IMR-90 (cell line): Measurements from ENCODE around the gene PIRT. TPM values are rescaled to one million over a fixed set of nuclear protein-coding genes. Genes with fewer than 3 reads are reported as not detected.

Experiments
- ATAC-seq: fragments of 200-7000 bp; cut with Tn5 transposase; 2 replicates; pipeline ENCODE4 v1.9.1; 2020; ENCODE audit warnings: low read depth, mild to moderate bottlenecking, moderate library complexity
- BruUV-seq: library from RNA; stranded (reverse); fragments of 400-500 nt; replicated peaks from 2 replicates; lab custom pipeline; 2021; lab: Mats Ljungman, UMichigan
- CTCF ChIA-PET: fragments of 300-600 bp; formaldehyde crosslinking; extraction: SDS; loops from one replicate; lab custom pipeline; 2021; ENCODE audit warnings: antibody characterized with exemption; lab: Yijun Ruan, JAX
- POLR2A ChIA-PET: fragments of 300-600 bp; sonication (Branson Sonifier 250); formaldehyde crosslinking; loops from one replicate; lab custom pipeline; 2022; ENCODE audit warnings: antibody characterized with exemption; ENCODE audit not compliant: unreplicated experiment; lab: Charles Lee
- DNase-seq: peaks from one replicate; pipeline ENCODE4 v3.0.0; 2013
- H2AFZ ChIP-seq: replicated peaks from 2 replicates; pipeline ENCODE3; 2013; ENCODE audit warnings: low read length, mild to moderate bottlenecking; ENCODE audit not compliant: poor library complexity
- H2AK5ac ChIP-seq: 2 replicates; pipeline ENCODE4 v1.6.1; 2013; ENCODE audit warnings: low read depth, low read length, inconsistent platforms
- H2AK9ac ChIP-seq: replicated peaks from 2 replicates; pipeline ENCODE3; 2013; ENCODE audit warnings: mild to moderate bottlenecking, low read depth, low read length, moderate library complexity; ENCODE audit not compliant: poor library complexity
- H2BK120ac ChIP-seq: 2 replicates; pipeline ENCODE4 v1.6.1; 2013; ENCODE audit warnings: low read depth, low read length, inconsistent platforms
- H2BK15ac ChIP-seq: 3 replicates; pipeline ENCODE4 v1.6.1; 2013; ENCODE audit warnings: low read depth, low read length, inconsistent platforms
- H2BK20ac ChIP-seq: 2 replicates; pipeline ENCODE4 v1.6.1; 2013; ENCODE audit warnings: low read depth, mild to moderate bottlenecking, inconsistent platforms, low read length, moderate library complexity
- H2BK5ac ChIP-seq: 2 replicates; pipeline ENCODE4 v1.6.1; 2013; ENCODE audit warnings: mild to moderate bottlenecking, low read depth, low read length, inconsistent platforms; ENCODE audit not compliant: poor library complexity, severe bottlenecking
- H3K14ac ChIP-seq: replicated peaks from 2 replicates; pipeline ENCODE4 v1.6.1; 2013; ENCODE audit warnings: low read depth, low read length, inconsistent platforms
- H3K18ac ChIP-seq: 2 replicates; pipeline ENCODE4 v1.6.1; 2013; ENCODE audit warnings: low read depth, low read length, control low read depth
- H3K23ac ChIP-seq: 2 replicates; pipeline ENCODE4 v1.6.1; 2013; ENCODE audit warnings: low read depth, low read length, inconsistent platforms
- H3K27ac ChIP-seq: 2 replicates; pipeline ENCODE4 v1.5.1; 2013; ENCODE audit warnings: mild to moderate bottlenecking, control low read depth, low read length; ENCODE audit not compliant: insufficient read depth
- H3K27me3 ChIP-seq: 2 replicates; pipeline ENCODE4 v1.6.1; 2013; ENCODE audit warnings: low read length; ENCODE audit not compliant: control insufficient read depth, insufficient read depth
- H3K36me3 ChIP-seq: 2 replicates; pipeline ENCODE4 v1.6.1; 2013; ENCODE audit warnings: low read length, mixed read lengths; ENCODE audit not compliant: control insufficient read depth, insufficient read depth
- H3K4ac ChIP-seq: 2 replicates; pipeline ENCODE4 v1.6.1; 2013; ENCODE audit warnings: low read depth, low read length, inconsistent platforms
- H3K4me1 ChIP-seq: 2 replicates; pipeline ENCODE4 v1.6.1; 2013; ENCODE audit warnings: low read length, mixed read lengths; ENCODE audit not compliant: control insufficient read depth, insufficient read depth
- H3K4me2 ChIP-seq: 2 replicates; pipeline ENCODE4 v1.6.1; 2013; ENCODE audit warnings: low read depth, mild to moderate bottlenecking, control low read depth, low read length, moderate library complexity
- H3K4me3 ChIP-seq: 2 replicates; pipeline ENCODE4 v1.5.1; 2013; ENCODE audit warnings: low read depth, mild to moderate bottlenecking, control low read depth, low read length, moderate library complexity; ENCODE audit not compliant: insufficient read depth
- H3K56ac ChIP-seq: 2 replicates; pipeline ENCODE4 v1.6.1; 2013; ENCODE audit warnings: low read length, inconsistent platforms; ENCODE audit not compliant: insufficient read depth; ENCODE audit errors: extremely low read depth
- H3K79me1 ChIP-seq, 2 experiments: 2 replicates each; pipeline ENCODE4 v1.6.1; 2013; ENCODE audit warnings: low read length in 2 of 2, inconsistent platforms in 1 of 2, low read depth in 1 of 2
- H3K9ac ChIP-seq: 2 replicates; pipeline ENCODE4 v1.6.1; 2013; ENCODE audit warnings: low read depth, low read length, control low read depth
- H3K9me1 ChIP-seq: 2 replicates; pipeline ENCODE4 v1.6.1; 2013; ENCODE audit warnings: low read length, inconsistent platforms; ENCODE audit not compliant: insufficient read depth
- H3K9me3 ChIP-seq: 2 replicates; pipeline ENCODE4 v1.6.1; 2013; ENCODE audit warnings: low read length; ENCODE audit not compliant: control insufficient read depth, insufficient read depth
- H4K20me1 ChIP-seq: 2 replicates; pipeline ENCODE4 v1.6.1; 2013; ENCODE audit warnings: low read length, inconsistent platforms; ENCODE audit not compliant: insufficient read depth
- H4K5ac ChIP-seq: 2 replicates; pipeline ENCODE4 v1.6.1; 2013; ENCODE audit warnings: mild to moderate bottlenecking, low read depth, low read length, control low read depth
- H4K8ac ChIP-seq, 2 experiments: 2 replicates each; pipeline ENCODE4 v1.6.1; 2013; ENCODE audit warnings: low read depth in 2 of 2, low read length in 2 of 2, control low read depth in 1 of 2, inconsistent platforms in 1 of 2
- H4K91ac ChIP-seq: 2 replicates; pipeline ENCODE4 v1.6.1; 2013; ENCODE audit warnings: low read depth, low read length, inconsistent platforms; ENCODE audit not compliant: insufficient read depth
- BHLHE40 ChIP-seq: fragments of 150-350 bp; IDR thresholded peaks from 2 replicates; pipeline ENCODE4 v1.6.1; 2016; ENCODE audit warnings: mild to moderate bottlenecking, low read depth, low read length
- CHD1 ChIP-seq: IDR thresholded peaks from 2 replicates; pipeline ENCODE4 v1.6.1; 2012; ENCODE audit warnings: low read depth, low read length, improper control_type of control experiment
- CTCF ChIP-seq: conservative IDR thresholded peaks from 2 replicates; pipeline ENCODE4 v1.5.1; 2012; ENCODE audit warnings: mild to moderate bottlenecking, low read depth, low read length, improper control_type of control experiment
- FOS ChIP-seq: fragments of 150-350 bp; IDR thresholded peaks from 2 replicates; pipeline ENCODE4 v1.6.1; 2016; ENCODE audit warnings: low read depth, low read length
- MXI1 ChIP-seq: IDR thresholded peaks from 2 replicates; pipeline ENCODE4 v1.6.1; 2012; ENCODE audit warnings: low read depth, mild to moderate bottlenecking, low read length, moderate library complexity, borderline replicate concordance
- NFE2L2 ChIP-seq: fragments of 150-350 bp; IDR thresholded peaks from 2 replicates; pipeline ENCODE4 v1.6.1; 2016; ENCODE audit warnings: low read depth, mild to moderate bottlenecking, low read length
- POLR2A ChIP-seq: IDR thresholded peaks from 2 replicates; pipeline ENCODE4 v1.6.1; 2012; ENCODE audit warnings: mild to moderate bottlenecking, low read depth, low read length
- RAD21 ChIP-seq: IDR thresholded peaks from 2 replicates; pipeline ENCODE4 v1.6.1; 2012; ENCODE audit warnings: low read length, improper control_type of control experiment
- RCOR1 ChIP-seq: IDR thresholded peaks from 2 replicates; pipeline ENCODE4 v1.6.1; 2012; ENCODE audit warnings: mild to moderate bottlenecking, low read length, improper control_type of control experiment; ENCODE audit not compliant: insufficient replicate concordance
- USF2 ChIP-seq: fragments of 150-350 bp; IDR thresholded peaks from 2 replicates; pipeline ENCODE4 v1.6.1; 2017; ENCODE audit warnings: mild to moderate bottlenecking, antibody characterized with exemption, low read length, low read depth
- WGBS, 2 experiments: methylation state at CpG; one replicate each; pipeline versions ENCODE4 v1.1.5 to v1.1.7; 2013; ENCODE audit warnings: missing lambda C conversion rate in 2 of 2; ENCODE audit not compliant: insufficient read length in 1 of 2; ENCODE audit errors: extremely low coverage in 2 of 2; 5-methylcytosine and 5-hydroxymethylcytosine counted together
- dilution Hi-C: fragments of 300-500 bp; cut with HindIII; formaldehyde crosslinking; loops from one replicate; pipeline ENCODE4 v1.14.3; 2018; ENCODE audit warnings: low sequenced_read_pairs; ENCODE audit not compliant: unreplicated experiment
- in situ Hi-C: fragments of 300-500 bp; cut with MboI; formaldehyde crosslinking; loops from 3 replicates; pipeline ENCODE4 v1.14.3; 2019; ENCODE audit warnings: low sequenced_read_pairs, inconsistent platforms, mixed read lengths
- intact Hi-C: fragments of 100-400 bp; cut with micrococcal nuclease; formaldehyde crosslinking; loops from 2 replicates; pipeline ENCODE4 v1.10.0; 2022
- polyA plus RNA-seq, 3 experiments: library from polyadenylated mRNA; depleted of rRNA; stranded (reverse); fragments of >200 nt; gene quantifications; 2 replicates each; pipeline ENCODE4 v1.2.3, GENCODE V29; 2012; ENCODE audit warnings: low replicate concordance in 1 of 3
- total RNA-seq: library from RNA; depleted of rRNA; stranded (reverse); fragments of >200 nt; gene quantifications from 2 replicates; pipeline ENCODE4 v1.2.3, GENCODE V29; 2012

Gene PIRT
- total and polyA plus RNA-seq, 2 of the 4 experiments (the other 2 are of a cell fraction): not detected

- intact Hi-C loops (no loop called here), dilution Hi-C loops (no loop called here), in situ Hi-C loops (no loop called here)
- Histone ChIP-seq H2BK15ac (no peak overlapping the region), H4K91ac (no peak overlapping the region), H3K9ac (no peak overlapping the region), H2AK9ac (no peak overlapping the region), H3K18ac (no peak overlapping the region), H3K9me3 (no peaks in the 10 kb centered on the region), H3K27ac (no peak overlapping the region), H2BK120ac (no peak overlapping the region), H4K20me1 (no peaks in the 10 kb centered on the region), H2BK5ac (no peak overlapping the region), H4K5ac (no peak overlapping the region), H3K23ac (no peak overlapping the region), H3K14ac (no peak overlapping the region), H3K4me1 (no peaks in the 10 kb centered on the region), H3K9me1 (no peaks in the 10 kb centered on the region), H2AK5ac (no peak overlapping the region), H3K36me3 (no peaks in the 10 kb centered on the region), H3K4ac (no peak overlapping the region), H3K56ac (no peak overlapping the region), H3K79me1 (no peaks in the 10 kb centered on the region), H3K27me3 (no peaks in the 10 kb centered on the region), H3K4me2 (no peak overlapping the region), H2BK20ac (no peak overlapping the region), H4K8ac (no peak overlapping the region), H2AFZ (no peak overlapping the region), H3K4me3 (no peak overlapping the region)
- no TSS peak for BruUV-seq
- ATAC-seq: no peak
- TF ChIP-seq RAD21 (no peak), MXI1 (no peak), RCOR1 (no peak), POLR2A (no peak), USF2 (no peak), NFE2L2 (no peak), CHD1 (no peak), FOS (no peak), BHLHE40 (no peak), CTCF (no peak)
- no peak for DNase-seq
- POLR2A ChIA-PET: interaction anchor here (0.6 kb wide), 1 partner anchor 383 kb away, joined by 3 read pairs; no protein-coding TSS in a partner anchor
- 0% methylated on average over 1 of the region's 5 CpGs; no CpG with 5 or more reads in 1 of the 2 experiments for WGBS, 2 experiments
- CTCF ChIA-PET: no interaction called here
Observed at GRCh38 chr17:10827898-10828552, 9.9 kb downstream of the PIRT start.
